HEK293 (cell line): Measurements from ENCODE around the gene ZBTB26.

Source experiments
- KLF8 ChIP-seq: fragments of 450-650 bp; formaldehyde crosslinking; IDR thresholded peaks from 2 replicates; pipeline ENCODE4 v1.5.1; 2016; ENCODE audit warnings: missing biosample characterization, missing genetic modification characterization
- TSHZ1 ChIP-seq: fragments of 450-650 bp; formaldehyde crosslinking; IDR thresholded peaks from 2 replicates; pipeline ENCODE4 v1.5.1; 2016; ENCODE audit warnings: missing biosample characterization, missing genetic modification characterization, borderline replicate concordance
- ZNF148 ChIP-seq: fragments of 450-650 bp; formaldehyde crosslinking; IDR thresholded peaks from 2 replicates; pipeline ENCODE4 v1.5.0; 2017; ENCODE audit warnings: missing biosample characterization, missing genetic modification characterization, borderline replicate concordance
- ZNF280D ChIP-seq: fragments of 450-650 bp; formaldehyde crosslinking; IDR thresholded peaks from 2 replicates; pipeline ENCODE4 v1.5.1; 2016; ENCODE audit warnings: missing biosample characterization, missing genetic modification characterization
- ZNF302 ChIP-seq: fragments of 450-650 bp; formaldehyde crosslinking; IDR thresholded peaks from 2 replicates; pipeline ENCODE4 v1.5.1; 2016; ENCODE audit warnings: missing biosample characterization, missing genetic modification characterization, low read depth
- ZNF473 ChIP-seq: fragments of 450-650 bp; formaldehyde crosslinking; IDR thresholded peaks from 2 replicates; pipeline ENCODE4 v1.5.1; 2017; ENCODE audit warnings: missing biosample characterization, missing genetic modification characterization
- ZNF510 ChIP-seq: fragments of 450-650 bp; formaldehyde crosslinking; IDR thresholded peaks from 2 replicates; pipeline ENCODE4 v1.5.1; 2018; ENCODE audit warnings: mild to moderate bottlenecking, missing genetic modification characterization, missing biosample characterization; ENCODE audit not compliant: insufficient replicate concordance
- ZNF518A ChIP-seq: fragments of 450-650 bp; formaldehyde crosslinking; conservative IDR thresholded peaks from 2 replicates; pipeline ENCODE4 v1.5.1; 2016; ENCODE audit warnings: low read depth, missing biosample characterization, missing genetic modification characterization
- ZNF529 ChIP-seq: fragments of 450-650 bp; formaldehyde crosslinking; IDR thresholded peaks from 2 replicates; pipeline ENCODE4 v1.5.1; 2017; ENCODE audit warnings: missing genetic modification characterization, missing biosample characterization; ENCODE audit not compliant: insufficient replicate concordance
- ZNF544 ChIP-seq: fragments of 450-650 bp; formaldehyde crosslinking; IDR thresholded peaks from 2 replicates; pipeline ENCODE4 v1.5.0; 2017; ENCODE audit warnings: missing biosample characterization, missing genetic modification characterization
- ZNF596 ChIP-seq: fragments of 450-650 bp; IDR thresholded peaks from 2 replicates; pipeline ENCODE4 v1.5.0; 2018; ENCODE audit warnings: missing biosample characterization, mild to moderate bottlenecking, missing genetic modification characterization, moderate library complexity
- ZNF610 ChIP-seq: fragments of 450-650 bp; formaldehyde crosslinking; IDR thresholded peaks from 2 replicates; pipeline ENCODE4 v1.5.1; 2016; ENCODE audit warnings: missing biosample characterization, missing genetic modification characterization, borderline replicate concordance
- ZNF645 ChIP-seq: fragments of 450-650 bp; formaldehyde crosslinking; IDR thresholded peaks from 2 replicates; pipeline ENCODE4; 2016; ENCODE audit warnings: missing biosample characterization, missing genetic modification characterization
- ZNF658 ChIP-seq: fragments of 450-650 bp; formaldehyde crosslinking; IDR thresholded peaks from 2 replicates; pipeline ENCODE4; 2016; ENCODE audit warnings: missing biosample characterization, missing genetic modification characterization
- ZNF664 ChIP-seq: fragments of 450-650 bp; formaldehyde crosslinking; IDR thresholded peaks from 2 replicates; pipeline ENCODE4 v1.5.1; 2016; ENCODE audit warnings: missing biosample characterization, missing genetic modification characterization
- ZNF707 ChIP-seq: fragments of 450-650 bp; formaldehyde crosslinking; IDR thresholded peaks from 2 replicates; pipeline ENCODE4 v1.5.1; 2016; ENCODE audit warnings: missing biosample characterization, missing genetic modification characterization
- ZNF776 ChIP-seq: fragments of 450-650 bp; formaldehyde crosslinking; IDR thresholded peaks from 2 replicates; pipeline ENCODE4 v1.5.0; 2017; ENCODE audit warnings: missing biosample characterization, missing genetic modification characterization, borderline replicate concordance
- ZSCAN16 ChIP-seq: fragments of 450-650 bp; formaldehyde crosslinking; IDR thresholded peaks from 2 replicates; pipeline ENCODE4 v1.5.1; 2016; ENCODE audit warnings: missing biosample characterization, missing genetic modification characterization

ZBTB26 gene

GRCh38 chr9:122904823-122905710 lies 26.2 kb downstream of the ZBTB26 start, which contains the start of gene RC3H2 (continued):
- peak; percentile 81 for TF ChIP-seq ZNF518A (tag by site-specific recombination)
- no peak for TF ChIP-seq ZNF707 (tag by site-specific recombination)
- TF ChIP-seq ZNF529 (tag by site-specific recombination), result no peak
- TF ChIP-seq ZNF596 (tag by site-specific recombination), result no peak
- TF ChIP-seq ZSCAN16 (tag by site-specific recombination), result no peak
- TF ChIP-seq ZNF473 (tag by site-specific recombination), result no peak
- TF ChIP-seq ZNF658, result no peak
- no peak for TF ChIP-seq ZNF148 (tag by site-specific recombination)
- peak; percentile 83 for TF ChIP-seq KLF8
- no peak for TF ChIP-seq ZNF302
- no peak for TF ChIP-seq ZNF280D (tag by site-specific recombination)
- no peak for TF ChIP-seq ZNF610 (tag by site-specific recombination)
- TF ChIP-seq ZNF544 (tag by site-specific recombination), result no peak
- no peak for TF ChIP-seq ZNF645 (tag by site-specific recombination)
- no peak for TF ChIP-seq ZNF776 (tag by site-specific recombination)
- TF ChIP-seq ZNF664 (tag by site-specific recombination), result no peak
- TF ChIP-seq ZNF510 (tag by site-specific recombination), result no peak
- no peak for TF ChIP-seq TSHZ1 (tag by site-specific recombination)
